ENCODE measurements around the gene SEBOX.

The SEBOX gene

DNA sequence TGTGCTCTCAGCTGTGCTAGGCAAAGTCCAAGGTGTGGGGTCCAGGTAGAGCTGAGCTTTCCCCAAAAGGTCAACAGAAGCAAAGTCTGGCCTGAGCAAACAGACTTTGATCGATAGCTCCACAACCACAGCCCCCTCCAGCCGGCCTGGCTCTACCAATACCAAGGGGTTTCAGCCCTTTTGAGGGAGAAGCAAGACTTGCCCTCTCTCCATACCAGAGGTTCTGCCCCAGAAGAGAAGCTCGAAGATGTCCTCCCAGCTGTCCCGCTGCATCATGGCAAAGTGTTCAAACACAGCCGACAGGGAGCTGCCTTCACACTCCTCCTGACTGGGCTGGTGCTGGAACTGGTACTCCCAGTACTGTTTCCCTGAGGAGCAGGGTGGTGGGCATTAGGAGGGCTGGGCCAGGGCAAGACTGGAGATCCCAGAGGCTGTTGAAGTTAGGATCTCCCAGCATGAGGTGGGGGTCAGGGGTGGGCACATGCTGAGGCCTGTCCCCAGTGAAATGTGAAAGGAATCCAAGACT lies 3.4 kb upstream of the SEBOX start:
- H3K27ac ChIP-seq (ENCODE audit: low read depth, low read length, poor library complexity, severe bottlenecking), result no peak overlapping the region
- H3K79me2 ChIP-seq (ENCODE audit: insufficient read depth, low read length), result no peaks in the 10 kb centered on the region
- H3K9me3 ChIP-seq (ENCODE audit: low read length), result no peaks in the 10 kb centered on the region
- H3F3A ChIP-seq (ENCODE audit: insufficient read depth, low read length), result no peaks in the 10 kb centered on the region; the same call in 1 of the 2 replicates
- no peaks in the 10 kb centered on the region for H4K20me1 ChIP-seq (ENCODE audit: insufficient read depth, low read length)
- H3K4me3 ChIP-seq (ENCODE audit: low read depth, low read length, poor library complexity, severe bottlenecking), result no peak overlapping the region
- no peak overlapping the region for H2AFZ ChIP-seq (ENCODE audit: low read length)
- H3K4me1 ChIP-seq (ENCODE audit: insufficient read depth, low read length, severe bottlenecking), result peaks cover 15% of the 10 kb centered on the region
- H3K9me2 ChIP-seq (ENCODE audit: low read depth, low read length), result no peaks in the 10 kb centered on the region
- TF ChIP-seq, protein P1, sequence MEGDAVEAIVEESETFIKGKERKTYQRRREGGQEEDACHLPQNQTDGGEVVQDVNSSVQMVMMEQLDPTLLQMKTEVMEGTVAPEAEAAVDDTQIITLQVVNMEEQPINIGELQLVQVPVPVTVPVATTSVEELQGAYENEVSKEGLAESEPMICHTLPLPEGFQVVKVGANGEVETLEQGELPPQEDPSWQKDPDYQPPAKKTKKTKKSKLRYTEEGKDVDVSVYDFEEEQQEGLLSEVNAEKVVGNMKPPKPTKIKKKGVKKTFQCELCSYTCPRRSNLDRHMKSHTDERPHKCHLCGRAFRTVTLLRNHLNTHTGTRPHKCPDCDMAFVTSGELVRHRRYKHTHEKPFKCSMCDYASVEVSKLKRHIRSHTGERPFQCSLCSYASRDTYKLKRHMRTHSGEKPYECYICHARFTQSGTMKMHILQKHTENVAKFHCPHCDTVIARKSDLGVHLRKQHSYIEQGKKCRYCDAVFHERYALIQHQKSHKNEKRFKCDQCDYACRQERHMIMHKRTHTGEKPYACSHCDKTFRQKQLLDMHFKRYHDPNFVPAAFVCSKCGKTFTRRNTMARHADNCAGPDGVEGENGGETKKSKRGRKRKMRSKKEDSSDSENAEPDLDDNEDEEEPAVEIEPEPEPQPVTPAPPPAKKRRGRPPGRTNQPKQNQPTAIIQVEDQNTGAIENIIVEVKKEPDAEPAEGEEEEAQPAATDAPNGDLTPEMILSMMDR (IDR thresholded peaks at IDR 0.05; ENCODE audit: low read length), result no peak
- no peak for TF ChIP-seq EZH2 (IDR thresholded peaks at IDR 0.05; ENCODE audit: borderline replicate concordance, low read length)
- H3K36me3 ChIP-seq (ENCODE audit: insufficient read depth, low read length), result peaks cover 3% of the 10 kb centered on the region; the same call in 1 of the 2 replicates
- H3K27me3 ChIP-seq (ENCODE audit: insufficient read depth, low read length), result peaks cover 4% of the 10 kb centered on the region; the same call in 1 of the 2 replicates
- H3K9ac ChIP-seq (ENCODE audit: low read length), result no peak overlapping the region
- H3K4me2 ChIP-seq (ENCODE audit: low read length), result no peak overlapping the region

DNA sequence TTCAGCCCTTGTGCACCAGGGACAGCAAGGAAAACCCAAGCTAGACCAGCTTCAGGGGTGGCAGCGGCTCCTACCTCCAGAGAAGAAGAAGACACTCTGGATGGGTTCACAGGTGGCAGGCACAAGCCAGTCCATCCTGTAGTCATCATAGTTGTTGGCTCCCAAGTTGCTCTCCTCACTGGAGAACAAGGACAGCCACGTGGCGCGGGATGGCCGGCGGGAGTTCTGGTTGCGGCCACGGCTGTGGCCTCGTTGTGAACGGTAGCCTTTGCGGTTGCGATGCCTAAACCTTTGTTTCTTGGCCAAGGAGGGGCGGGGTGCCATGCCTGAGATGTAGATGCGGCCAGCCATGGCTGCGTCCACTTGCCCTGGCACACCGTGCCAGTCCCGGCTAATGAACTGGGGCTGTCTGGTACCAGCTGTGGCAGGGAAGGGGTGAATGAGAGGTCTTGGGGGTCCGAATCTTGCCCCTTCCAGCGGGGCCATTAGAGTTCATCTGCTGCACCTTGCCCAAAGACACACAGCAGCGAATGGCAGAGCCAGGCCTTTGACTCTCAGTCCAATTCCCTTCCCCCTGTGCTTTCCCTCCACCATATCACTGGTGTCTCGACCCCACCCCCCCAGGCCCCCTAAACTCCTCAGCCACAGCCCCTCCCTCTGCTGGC lies 2.8 kb upstream of the SEBOX start:
- Histone ChIP-seq H3K4me1 (ENCODE audit: insufficient read depth, low read length, severe bottlenecking) (peaks cover 12% of the 10 kb centered on the region), H4K20me1 (ENCODE audit: insufficient read depth, low read length) (no peaks in the 10 kb centered on the region), H3K79me2 (ENCODE audit: insufficient read depth, low read length) (no peaks in the 10 kb centered on the region), H3K4me3 (ENCODE audit: low read depth, low read length, poor library complexity, severe bottlenecking) (no peak overlapping the region), H2AFZ (ENCODE audit: low read length) (no peak overlapping the region), H3K4me2 (ENCODE audit: low read length) (no peak overlapping the region), H3K27ac (ENCODE audit: low read depth, low read length, poor library complexity, severe bottlenecking) (no peak overlapping the region), H3K36me3 (ENCODE audit: insufficient read depth, low read length) (peaks cover 9% of the 10 kb centered on the region; the same call in 1 of the 2 replicates), H3F3A (ENCODE audit: insufficient read depth, low read length) (no peaks in the 10 kb centered on the region; the same call in 1 of the 2 replicates), H3K9ac (ENCODE audit: low read length) (no peak overlapping the region), H3K27me3 (ENCODE audit: insufficient read depth, low read length) (peaks cover 3% of the 10 kb centered on the region; the same call in 1 of the 2 replicates), H3K9me2 (ENCODE audit: low read depth, low read length) (no peaks in the 10 kb centered on the region), H3K9me3 (ENCODE audit: low read length) (no peaks in the 10 kb centered on the region)
- TF ChIP-seq, protein P1 (IDR thresholded peaks at IDR 0.05; ENCODE audit: low read length), result no peak
- no peak for TF ChIP-seq EZH2 (IDR thresholded peaks at IDR 0.05; ENCODE audit: borderline replicate concordance, low read length)

DNA sequence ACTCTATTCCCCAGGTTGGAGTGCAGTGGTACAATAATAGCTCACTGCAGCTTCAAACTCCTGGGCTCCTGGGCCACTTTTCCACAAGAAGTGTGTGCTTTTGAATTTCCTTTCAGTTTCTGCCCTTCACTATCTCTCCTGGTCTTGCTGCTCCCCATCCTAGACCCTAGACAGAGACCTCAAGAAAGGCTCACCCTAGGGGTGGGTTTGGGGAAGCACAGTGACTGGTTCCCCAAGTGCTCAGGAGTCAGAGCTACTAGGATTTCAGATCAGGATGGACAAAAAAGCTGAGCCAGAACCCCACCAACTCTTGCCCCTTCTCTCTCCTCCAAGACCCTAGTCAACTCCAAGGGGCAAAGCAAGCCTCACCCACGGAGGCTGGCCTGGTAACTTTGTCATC lies 1.6 kb upstream of the SEBOX start:
- H3K79me2 ChIP-seq (ENCODE audit: insufficient read depth, low read length), result no peaks in the 10 kb centered on the region
- no peaks in the 10 kb centered on the region for H3K9me3 ChIP-seq (ENCODE audit: low read length)
- no peaks in the 10 kb centered on the region for H3K4me1 ChIP-seq (ENCODE audit: insufficient read depth, low read length, severe bottlenecking)
- no peaks in the 10 kb centered on the region for H3K27me3 ChIP-seq (ENCODE audit: insufficient read depth, low read length)
- no peaks in the 10 kb centered on the region for H3K9me2 ChIP-seq (ENCODE audit: low read depth, low read length)
- no peak overlapping the region for H3K4me2 ChIP-seq (ENCODE audit: low read length)
- H3F3A ChIP-seq (ENCODE audit: insufficient read depth, low read length), result no peaks in the 10 kb centered on the region; the same call in 1 of the 2 replicates
- H3K36me3 ChIP-seq (ENCODE audit: insufficient read depth, low read length), result peaks cover 18% of the 10 kb centered on the region; the same call in 1 of the 2 replicates
- H2AFZ ChIP-seq (ENCODE audit: low read length), result no peak overlapping the region
- H3K4me3 ChIP-seq (ENCODE audit: low read depth, low read length, poor library complexity, severe bottlenecking), result no peak overlapping the region
- no peak overlapping the region for H3K27ac ChIP-seq (ENCODE audit: low read depth, low read length, poor library complexity, severe bottlenecking)
- no peaks in the 10 kb centered on the region for H4K20me1 ChIP-seq (ENCODE audit: insufficient read depth, low read length)
- no peak overlapping the region for H3K9ac ChIP-seq (ENCODE audit: low read length)
- TF ChIP-seq, protein P1 (IDR thresholded peaks at IDR 0.05; ENCODE audit: low read length), result no peak
- TF ChIP-seq EZH2 (IDR thresholded peaks at IDR 0.05; ENCODE audit: borderline replicate concordance, low read length), result no peak
